ENCODE measurements around the gene CDC27.
"Not testable (repeated sequence)": the region's sequence is repeated elsewhere in the genome, so short reads cannot be mapped to it uniquely, and the experiment has no call there.

CDC27 gene

GRCh38 chr17:47219621-47220475 is 30.8 kb upstream of the CDC27 start:
- DNase-seq (ENCODE audit: low read depth in 2 of 2) = no peak

- no peak for DNase-seq (ENCODE audit: low read depth in 2 of 2)
These were observed 29.9 kb upstream of the CDC27 start for GRCh38 chr17:47218896-47219430.

- DNase-seq (ENCODE audit: low read depth in 2 of 2) = not testable (repeated sequence)
These were observed 28.2 kb upstream of the CDC27 start for GRCh38 chr17:47217279-47217678.

- DNase-seq (ENCODE audit: low read depth in 2 of 2) = not testable (repeated sequence)
These were observed 27.7 kb upstream of the CDC27 start for GRCh38 chr17:47216821-47217220.

GRCh38 chr17:47214931-47215330 is 25.8 kb upstream of the CDC27 start:
- DNase-seq (ENCODE audit: low read depth in 2 of 2) = no peak

- no peak for DNase-seq (ENCODE audit: low read depth in 2 of 2)
These were observed 24.4 kb upstream of the CDC27 start for GRCh38 chr17:47213540-47213939.

GRCh38 chr17:47212458-47212857 is 23.4 kb upstream of the CDC27 start:
- DNase-seq (ENCODE audit: low read depth in 2 of 2) = no peak

- DNase-seq (ENCODE audit: low read depth in 2 of 2) = no peak
These were observed 21.7 kb upstream of the CDC27 start for GRCh38 chr17:47210779-47211178.

GRCh38 chr17:47210105-47210504 is 21.0 kb upstream of the CDC27 start:
- no peak for DNase-seq (ENCODE audit: low read depth in 2 of 2)

- no peak for DNase-seq (ENCODE audit: low read depth in 2 of 2)
These were observed 20.4 kb upstream of the CDC27 start for GRCh38 chr17:47209499-47209898.

GRCh38 chr17:47208744-47209488 is 19.8 kb upstream of the CDC27 start, which contains the start of gene MYL4:
MYL4 (plus strand) TSS chr17:47209348; CDS start chr17:47209423, 75 bp downstream.
- no peak for DNase-seq (ENCODE audit: low read depth in 2 of 2)

- DNase-seq (ENCODE audit: low read depth in 2 of 2) = no peak
These were observed 18.3 kb upstream of the CDC27 start for GRCh38 chr17:47207143-47208067.

- peak; percentile 35 to 56 for DNase-seq (ENCODE audit: low read depth in 2 of 2)
These were observed 16.4 kb upstream of the CDC27 start for GRCh38 chr17:47205419-47205963.

- DNase-seq (ENCODE audit: low read depth in 2 of 2) = no peak
These were observed 15.8 kb upstream of the CDC27 start for GRCh38 chr17:47204722-47205418.

- DNase-seq (ENCODE audit: low read depth in 2 of 2) = peak; percentile 15 to 34
These were observed 15.1 kb upstream of the CDC27 start for GRCh38 chr17:47203984-47204721.

GRCh38 chr17:47201166-47201565 is 12.1 kb upstream of the CDC27 start:
- no peak for DNase-seq (ENCODE audit: low read depth in 2 of 2)

GRCh38 chr17:47200325-47200664 is 11.2 kb upstream of the CDC27 start:
- DNase-seq (ENCODE audit: low read depth in 2 of 2) = no peak

GRCh38 chr17:47199627-47200324 is 10.7 kb upstream of the CDC27 start:
- DNase-seq (ENCODE audit: low read depth in 2 of 2) = no peak

- DNase-seq (ENCODE audit: low read depth in 2 of 2) = no peak
These were observed 8.7 kb upstream of the CDC27 start for GRCh38 chr17:47197821-47198220.
